Measurements from ENCODE around the gene IL27RA.

- no peak for TF ChIP-seq CTCF (conservative IDR thresholded peaks at IDR 0.05; ENCODE audit: low read length)
- no peak for TF ChIP-seq EZH2phosphoT487 (IDR thresholded peaks at IDR 0.05; ENCODE audit: borderline replicate concordance, low read depth, low read length)
Measured at GRCh38 chr19:14061081-14061749, 29.7 kb downstream of the IL27RA start.

Data from OCI-LY7 (cell line).